ENCODE data around the gene PPP6R3. TPM values are rescaled to one million over a fixed set of nuclear protein-coding genes. Genes with fewer than 3 reads are reported as not detected.

Gene PPP6R3
- total RNA-seq, 1 experiment from 2014 or later = 129 TPM

DNA sequence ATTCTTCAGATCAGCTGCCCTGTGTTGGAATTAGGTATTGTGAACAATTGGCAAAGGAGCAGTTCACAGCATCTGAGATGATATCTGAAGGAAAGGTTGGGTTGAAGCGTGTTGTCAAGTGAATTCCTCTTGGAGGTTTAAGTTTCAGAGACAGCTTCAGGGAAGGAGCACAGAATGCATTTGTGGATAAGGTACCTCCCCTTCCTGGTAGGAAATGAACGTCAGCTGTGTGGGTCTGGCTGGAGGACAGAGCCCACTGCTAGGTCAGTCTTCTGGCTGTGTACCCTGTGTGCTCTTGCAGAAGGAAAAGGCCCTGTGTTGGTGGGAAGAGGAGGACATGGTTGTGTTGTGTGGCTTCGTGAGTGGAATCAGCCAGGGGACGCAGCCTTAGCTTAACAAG lies 135.7 kb downstream of the PPP6R3 start:
- ChIA-PET CTCF (no interaction called here), POLR2A (ENCODE audit: unreplicated experiment) (no interaction called here)
- Histone ChIP-seq H3K27ac (no peak overlapping the region), H3F3A (ENCODE audit: insufficient read depth, low read depth) (no peaks in the 10 kb centered on the region; the same call in 1 of the 2 replicates), H3K4me1 (replicated peaks; ENCODE audit: insufficient read depth) (no peaks in the 10 kb centered on the region), H3K79me2 (ENCODE audit: low read depth) (no peaks in the 10 kb centered on the region), H3K9me2 (ENCODE audit: insufficient read depth) (no peaks in the 10 kb centered on the region), H4K20me1 (ENCODE audit: insufficient read depth) (peaks cover 13% of the 10 kb centered on the region), H3K4me3 (no peak overlapping the region), H3K36me3 (ENCODE audit: low read depth) (peaks cover 70% of the 10 kb centered on the region), H3K9me3 (ENCODE audit: insufficient read depth, low read depth) (no peaks in the 10 kb centered on the region), H3K27me3 (ENCODE audit: insufficient read depth, low read depth) (no peaks in the 10 kb centered on the region), H2AFZ (no peak overlapping the region), H3K4me2 (no peak overlapping the region)
- intact Hi-C loops (cut with micrococcal nuclease; ENCODE audit: unreplicated experiment) = no loop called here
- BruUV-seq (replicated peaks) = no TSS peak
- DNase-seq = no peak
- no peak for TF ChIP-seq EZH2 (IDR thresholded peaks at IDR 0.05; ENCODE audit: low read depth)
- TF ChIP-seq, protein P1, sequence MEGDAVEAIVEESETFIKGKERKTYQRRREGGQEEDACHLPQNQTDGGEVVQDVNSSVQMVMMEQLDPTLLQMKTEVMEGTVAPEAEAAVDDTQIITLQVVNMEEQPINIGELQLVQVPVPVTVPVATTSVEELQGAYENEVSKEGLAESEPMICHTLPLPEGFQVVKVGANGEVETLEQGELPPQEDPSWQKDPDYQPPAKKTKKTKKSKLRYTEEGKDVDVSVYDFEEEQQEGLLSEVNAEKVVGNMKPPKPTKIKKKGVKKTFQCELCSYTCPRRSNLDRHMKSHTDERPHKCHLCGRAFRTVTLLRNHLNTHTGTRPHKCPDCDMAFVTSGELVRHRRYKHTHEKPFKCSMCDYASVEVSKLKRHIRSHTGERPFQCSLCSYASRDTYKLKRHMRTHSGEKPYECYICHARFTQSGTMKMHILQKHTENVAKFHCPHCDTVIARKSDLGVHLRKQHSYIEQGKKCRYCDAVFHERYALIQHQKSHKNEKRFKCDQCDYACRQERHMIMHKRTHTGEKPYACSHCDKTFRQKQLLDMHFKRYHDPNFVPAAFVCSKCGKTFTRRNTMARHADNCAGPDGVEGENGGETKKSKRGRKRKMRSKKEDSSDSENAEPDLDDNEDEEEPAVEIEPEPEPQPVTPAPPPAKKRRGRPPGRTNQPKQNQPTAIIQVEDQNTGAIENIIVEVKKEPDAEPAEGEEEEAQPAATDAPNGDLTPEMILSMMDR (conservative IDR thresholded peaks at IDR 0.05) = no peak

- H2AFZ ChIP-seq = no peak overlapping the region
- H3K4me3 ChIP-seq = no peak overlapping the region
- DNase-seq = no peak
- no TSS peak for BruUV-seq (replicated peaks)
- H3F3A ChIP-seq (ENCODE audit: insufficient read depth, low read depth) = peaks cover 6% of the 10 kb centered on the region
- no peaks in the 10 kb centered on the region for H3K79me2 ChIP-seq (ENCODE audit: low read depth)
- CTCF ChIA-PET = no interaction called here
- POLR2A ChIA-PET (ENCODE audit: unreplicated experiment) = no interaction called here
- intact Hi-C loops (cut with micrococcal nuclease; ENCODE audit: unreplicated experiment) = no loop called here
- H3K27ac ChIP-seq = no peak overlapping the region
- no peaks in the 10 kb centered on the region for H3K9me3 ChIP-seq (ENCODE audit: insufficient read depth, low read depth)
- peaks cover 70% of the 10 kb centered on the region for H3K36me3 ChIP-seq (ENCODE audit: low read depth)
- H3K4me2 ChIP-seq = no peak overlapping the region
- H3K27me3 ChIP-seq (ENCODE audit: insufficient read depth, low read depth) = no peaks in the 10 kb centered on the region
- H4K20me1 ChIP-seq (ENCODE audit: insufficient read depth) = peaks cover 13% of the 10 kb centered on the region
- no peaks in the 10 kb centered on the region for H3K9me2 ChIP-seq (ENCODE audit: insufficient read depth)
- no peaks in the 10 kb centered on the region for H3K4me1 ChIP-seq (replicated peaks; ENCODE audit: insufficient read depth)
- no peak for TF ChIP-seq EZH2 (IDR thresholded peaks at IDR 0.05; ENCODE audit: low read depth)
- TF ChIP-seq, protein P1 (conservative IDR thresholded peaks at IDR 0.05) = no peak
Observed at GRCh38 chr11:68598816-68599653, 138.5 kb downstream of the PPP6R3 start.

DNA sequence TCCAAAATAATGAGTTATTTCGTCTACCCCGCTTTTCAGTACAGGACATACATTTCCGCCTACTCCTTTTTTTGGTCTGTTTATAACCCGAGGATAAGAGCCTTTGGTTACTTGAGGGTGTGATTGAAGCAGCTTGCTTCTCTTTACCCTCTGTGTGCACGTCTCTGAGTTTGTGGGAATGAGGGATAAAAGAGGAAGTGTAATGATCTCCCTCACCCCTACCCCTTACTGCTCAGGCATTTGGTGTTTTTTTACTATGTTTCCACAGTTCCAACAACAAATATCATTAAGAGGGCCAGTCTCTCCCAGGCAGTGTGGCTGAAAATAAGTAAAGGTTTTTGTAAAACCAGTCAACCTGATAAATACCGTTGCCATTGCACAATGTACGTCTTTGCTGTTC lies 140.6 kb downstream of the PPP6R3 start:
- Histone ChIP-seq H3K9me2 (ENCODE audit: insufficient read depth) (no peaks in the 10 kb centered on the region), H3K27ac (no peak overlapping the region), H4K20me1 (ENCODE audit: insufficient read depth) (peaks cover 13% of the 10 kb centered on the region), H3K79me2 (ENCODE audit: low read depth) (no peaks in the 10 kb centered on the region), H3K4me1 (replicated peaks; ENCODE audit: insufficient read depth) (no peaks in the 10 kb centered on the region), H3K36me3 (ENCODE audit: low read depth) (peaks cover 75% of the 10 kb centered on the region), H3K4me2 (no peak overlapping the region), H2AFZ (no peak overlapping the region), H3K9me3 (ENCODE audit: insufficient read depth, low read depth) (no peaks in the 10 kb centered on the region), H3K27me3 (ENCODE audit: insufficient read depth, low read depth) (no peaks in the 10 kb centered on the region), H3F3A (ENCODE audit: insufficient read depth, low read depth) (peaks cover 8% of the 10 kb centered on the region; the same call in 1 of the 2 replicates), H3K4me3 (no peak overlapping the region)
- ChIA-PET POLR2A (ENCODE audit: unreplicated experiment) (no interaction called here), CTCF (no interaction called here)
- TF ChIP-seq, protein P1 (conservative IDR thresholded peaks at IDR 0.05) = no peak
- no peak for TF ChIP-seq EZH2 (IDR thresholded peaks at IDR 0.05; ENCODE audit: low read depth)
- intact Hi-C loops (cut with micrococcal nuclease; ENCODE audit: unreplicated experiment) = no loop called here
- no TSS peak for BruUV-seq (replicated peaks)
- no peak for DNase-seq
